OCI-LY3 (cell line): Measurements from ENCODE around the gene SLC12A4.

ENCODE experiments used
- CTCF ChIP-seq: fragments of 200-600, 300-600 bp; sonication (generic); IDR thresholded peaks from 2 replicates; pipeline ENCODE4 v1.5.1; 2014; ENCODE audit warnings: antibody characterized with exemption, low read length, low read depth
- EZH2phosphoT487 ChIP-seq: fragments of 200-600 bp; shearing (Covaris generic); IDR thresholded peaks from 2 replicates; pipeline ENCODE4 v1.6.1; 2018; ENCODE audit warnings: antibody characterized with exemption, mixed run types, low read depth

DNA sequence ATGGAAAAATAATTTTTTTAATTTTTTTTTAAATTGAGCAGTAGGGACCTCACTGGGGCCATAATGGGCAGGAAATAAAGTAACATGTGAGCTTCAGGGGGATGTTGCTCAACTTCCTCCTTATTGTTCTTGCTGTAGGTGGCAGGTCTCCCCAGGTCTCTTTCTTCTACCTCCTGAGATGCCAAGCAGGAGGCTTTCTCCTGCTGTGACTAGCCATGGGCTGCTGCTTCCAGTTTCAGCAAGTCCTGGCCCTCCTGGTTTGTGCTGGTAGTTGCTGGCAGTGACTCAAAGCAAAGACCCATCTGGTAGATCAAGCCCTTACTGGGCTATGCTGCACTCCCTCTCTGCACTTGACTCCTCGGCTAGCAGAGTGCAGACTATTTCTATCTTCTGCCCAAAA lies 45.0 kb upstream of the SLC12A4 start:
- TF ChIP-seq CTCF (no peak), EZH2phosphoT487 (no peak)
